A673 (cell line): ENCODE data around the gene BBS1. TPM values are rescaled to one million over a fixed set of nuclear protein-coding genes. Genes with fewer than 3 reads are reported as not detected.
A peak's percentile ranks its signal among the peaks of the same experiment; 100 is the strongest.

Experiments used
- BruUV-seq: library from RNA; stranded (reverse); fragments of 400-500 nt; replicated peaks from 2 replicates; lab custom pipeline; 2021; lab: Mats Ljungman, UMichigan
- CTCF ChIA-PET: fragments of 300-600 bp; sonication (Branson Sonifier 250); formaldehyde crosslinking; loops from one replicate; lab custom pipeline; 2022; ENCODE audit warnings: antibody characterized with exemption; lab: Charles Lee
- POLR2A ChIA-PET: fragments of 300-600 bp; sonication (Branson Sonifier 250); formaldehyde crosslinking; loops from one replicate; lab custom pipeline; 2022; ENCODE audit warnings: antibody characterized with exemption; ENCODE audit not compliant: low non-redundant PET; lab: Charles Lee
- DNase-seq: peaks from one replicate; pipeline ENCODE4 v3.0.0-alpha.2; 2015; ENCODE audit warnings: low spot score
- H3K27ac ChIP-seq: fragments of 200-600 bp; sonication (generic); 2 replicates; pipeline ENCODE4 v1.5.1; 2016; ENCODE audit warnings: mixed run types, low read depth, mild to moderate bottlenecking, mixed read lengths, antibody characterized with exemption, low read length; ENCODE audit not compliant: poor library complexity, severe bottlenecking
- H3K27me3 ChIP-seq: fragments of 200-600 bp; sonication (generic); replicated peaks from 2 replicates; pipeline ENCODE4 v1.6.1; 2017; ENCODE audit warnings: mixed run types, low read depth, mild to moderate bottlenecking, mixed read lengths, antibody characterized with exemption, low read length; ENCODE audit not compliant: insufficient read depth, poor library complexity
- H3K36me3 ChIP-seq: fragments of 200-600 bp; sonication (generic); 2 replicates; pipeline ENCODE4 v1.6.1; 2016; ENCODE audit warnings: mixed run types, mild to moderate bottlenecking, mixed read lengths, antibody characterized with exemption, low read length; ENCODE audit not compliant: insufficient read depth, poor library complexity, severe bottlenecking
- H3K4me1 ChIP-seq: fragments of 200-600 bp; sonication (generic); 2 replicates; pipeline ENCODE4 v1.6.1; 2017; ENCODE audit warnings: mixed run types, mild to moderate bottlenecking, mixed read lengths, antibody characterized with exemption, low read length; ENCODE audit not compliant: insufficient read depth, poor library complexity, severe bottlenecking
- H3K4me3 ChIP-seq: fragments of 200-600 bp; sonication (generic); 2 replicates; pipeline ENCODE4 v1.5.1; 2016; ENCODE audit warnings: low read depth, mixed run types, mild to moderate bottlenecking, mixed read lengths, low read length; ENCODE audit not compliant: poor library complexity, severe bottlenecking
- H3K9me3 ChIP-seq: fragments of 200-600 bp; sonication (generic); 2 replicates; pipeline ENCODE4 v1.6.1; 2016; ENCODE audit warnings: mixed run types, low read depth, mild to moderate bottlenecking, mixed read lengths, antibody characterized with exemption, low read length; ENCODE audit not compliant: poor library complexity, severe bottlenecking
- CTCF ChIP-seq: fragments of 300-800, 200-600 bp; sonication (generic); conservative IDR thresholded peaks from 2 replicates; pipeline ENCODE4 v1.5.1; 2017; ENCODE audit warnings: low read depth, mild to moderate bottlenecking, antibody characterized with exemption, low read length, moderate library complexity, mixed read lengths
- EZH2 ChIP-seq: fragments of 200-600 bp; sonication (generic); IDR thresholded peaks from 2 replicates; pipeline ENCODE4 v1.6.1; 2017; ENCODE audit warnings: borderline replicate concordance, low read depth, mild to moderate bottlenecking, mixed read lengths, antibody characterized with exemption, low read length; ENCODE audit not compliant: poor library complexity, severe bottlenecking
- intact Hi-C: fragments of 100-400 bp; cut with micrococcal nuclease; formaldehyde crosslinking; loops from one replicate; pipeline ENCODE4 v1.10.0; 2022; ENCODE audit not compliant: unreplicated experiment
- total RNA-seq: library from RNA; stranded (reverse); gene quantifications from 2 replicates; pipeline ENCODE4 v1.2.3, GENCODE V29; 2021

The BBS1 gene
- total RNA-seq, 1 experiment from 2014 or later, result 40.5 TPM

- Histone ChIP-seq H3K27ac (no peak overlapping the region), H3K4me1 (peaks cover 5% of the 10 kb centered on the region), H3K36me3 (no peaks in the 10 kb centered on the region), H3K9me3 (no peaks in the 10 kb centered on the region), H3K27me3 (no peaks in the 10 kb centered on the region), H3K4me3 (no peak overlapping the region)
- DNase-seq, result no peak
- CTCF ChIA-PET, result interaction anchor here (0.6 kb wide), 1 partner anchor 152 kb away, joined by 3 read pairs; no protein-coding TSS in a partner anchor
- no TSS peak for BruUV-seq
- POLR2A ChIA-PET, result no interaction called here
- intact Hi-C loops, result no loop called here
- TF ChIP-seq EZH2 (no peak), CTCF (no peak)
Observed at GRCh38 chr11:66566221-66566620, 55.8 kb downstream of the BBS1 start.

- Histone ChIP-seq H3K36me3 (no peaks in the 10 kb centered on the region), H3K27ac (no peak overlapping the region), H3K9me3 (no peaks in the 10 kb centered on the region), H3K4me1 (peaks cover 5% of the 10 kb centered on the region), H3K4me3 (peak overlapping the region; percentile 54), H3K27me3 (no peaks in the 10 kb centered on the region)
- no peak for TF ChIP-seq CTCF
- TF ChIP-seq EZH2, result no peak
- intact Hi-C loops, result no loop called here
- POLR2A ChIA-PET, result no interaction called here
- CTCF ChIA-PET, result no interaction called here
- DNase-seq, result no peak
- BruUV-seq, result no TSS peak
Observed at GRCh38 chr11:66567787-66568123, 57.3 kb downstream of the BBS1 start.

- Histone ChIP-seq H3K4me1 (peaks cover 5% of the 10 kb centered on the region), H3K27me3 (no peaks in the 10 kb centered on the region), H3K9me3 (no peaks in the 10 kb centered on the region), H3K36me3 (no peaks in the 10 kb centered on the region), H3K27ac (no peak within 1 kb of the TSS), H3K4me3 (peak within 1 kb of the TSS; percentile 54)
- DNase-seq, result peak; percentile 81
- intact Hi-C loops, result no loop called here
- ChIA-PET CTCF (no interaction called here), POLR2A (no interaction called here)
- no peak for TF ChIP-seq CTCF
- TF ChIP-seq EZH2, result no peak
- no TSS peak for BruUV-seq
Observed at GRCh38 chr11:66568124-66568916, 57.9 kb downstream of the BBS1 start, which contains the start of gene CTSF. Gene CTSF, minus strand, starts transcription at chr11:66568606. Its CDS starts 120 bp downstream, at chr11:66568486.
